Mesothelial cell of epicardium (in vitro differentiated cells): ENCODE results near the gene PCDHB3. TPM values are rescaled to one million over a fixed set of nuclear protein-coding genes. Genes with fewer than 3 reads are reported as not detected.

Experiments
- total RNA-seq: library from RNA; stranded (reverse); gene quantifications from 3 replicates; pipeline ENCODE4 v1.2.1, GENCODE V29; 2021

Gene PCDHB3
- total RNA-seq, 1 donor from 2014 or later, result 21.6 TPM

Other genes with a start within 250 kb of the PCDHB3 start
- gene PCDHA10, start 244.6 kb upstream of the PCDHB3 start, total RNA-seq, result 18.6 to 20.1 TPM (median 19.8 TPM) in 3 replicates
- gene PCDHA11, start 231.5 kb upstream of the PCDHB3 start, total RNA-seq, result 11.7 to 12.8 TPM (median 11.8 TPM) in 3 replicates
- 22.5 to 22.8 TPM (median 22.5 TPM) in 3 replicates for gene PCDHA12, start 225.2 kb upstream of the PCDHB3 start, total RNA-seq
- gene PCDHA13, start 218.3 kb upstream of the PCDHB3 start, total RNA-seq, result 5.4 to 6.1 TPM (median 5.8 TPM) in 3 replicates
- 9.2 to 10.1 TPM (median 9.7 TPM) in 3 replicates for gene PCDHAC1, start 174.2 kb upstream of the PCDHB3 start, total RNA-seq
- 12.1 to 12.7 TPM (median 12.4 TPM) in 3 replicates for gene PCDHAC2, start 134.0 kb upstream of the PCDHB3 start, total RNA-seq
- 0.16 to 0.18 TPM (median 0.16 TPM) in 3 replicates for gene PCDHB1, start 49.1 kb upstream of the PCDHB3 start, total RNA-seq
- gene PCDHB2, start 5.9 kb upstream of the PCDHB3 start, total RNA-seq, result 116 to 127 TPM (median 118 TPM) in 3 replicates
- gene PCDHB4, start 21.3 kb downstream of the PCDHB3 start, total RNA-seq, result 7.9 to 8.6 TPM (median 8.0 TPM) in 3 replicates
- gene PCDHB5, start 34.7 kb downstream of the PCDHB3 start, total RNA-seq, result 5.2 to 6.8 TPM (median 6.0 TPM) in 3 replicates
- 1.8 to 2.1 TPM (median 2.1 TPM) in 3 replicates for gene PCDHB6, start 49.6 kb downstream of the PCDHB3 start, total RNA-seq
- 1.4 to 1.8 TPM (median 1.6 TPM) in 3 replicates for gene PCDHB7, start 72.2 kb downstream of the PCDHB3 start, total RNA-seq
- gene PCDHB8, start 77.3 kb downstream of the PCDHB3 start, total RNA-seq, result 2.3 to 2.4 TPM (median 2.4 TPM) in 3 replicates
- 23.5 to 24.6 TPM (median 24.4 TPM) in 3 replicates for gene PCDHB16, start 81.9 kb downstream of the PCDHB3 start, total RNA-seq
- gene PCDHB9, start 86.7 kb downstream of the PCDHB3 start, total RNA-seq, result 14.5 to 16.0 TPM (median 15.1 TPM) in 3 replicates
- 10.8 to 11.9 TPM (median 11.7 TPM) in 3 replicates for gene PCDHB10, start 91.9 kb downstream of the PCDHB3 start, total RNA-seq
- gene PCDHB11, start 99.2 kb downstream of the PCDHB3 start, total RNA-seq, result 6.1 to 6.6 TPM (median 6.4 TPM) in 3 replicates
- 5.8 to 6.4 TPM (median 6.1 TPM) in 3 replicates for gene PCDHB12, start 108.2 kb downstream of the PCDHB3 start, total RNA-seq
- 7.8 to 8.0 TPM (median 8.0 TPM) in 3 replicates for gene PCDHB13, start 113.4 kb downstream of the PCDHB3 start, total RNA-seq
- 7.1 to 8.6 TPM (median 7.7 TPM) in 3 replicates for gene PCDHB14, start 122.9 kb downstream of the PCDHB3 start, total RNA-seq
- gene PCDHB15, start 144.9 kb downstream of the PCDHB3 start, total RNA-seq, result 2.2 to 2.4 TPM (median 2.3 TPM) in 3 replicates
- gene SLC25A2, start 203.6 kb downstream of the PCDHB3 start, total RNA-seq, result 1.3 to 1.6 TPM (median 1.6 TPM) in 3 replicates
- 97.2 to 103 TPM (median 99.6 TPM) in 3 replicates for gene TAF7, start 220.3 kb downstream of the PCDHB3 start, total RNA-seq
- gene PCDHGA1, start 230.0 kb downstream of the PCDHB3 start, total RNA-seq, result 0.22 to 0.47 TPM (median 0.34 TPM) in 3 replicates
- 0.11 to 0.33 TPM (median 0.32 TPM) in 3 replicates for gene PCDHGA2, start 238.3 kb downstream of the PCDHB3 start, total RNA-seq
- gene PCDHGA3, start 243.4 kb downstream of the PCDHB3 start, total RNA-seq, result 0.07 to 0.16 TPM (median 0.13 TPM) in 3 replicates
- 1.7 to 2.0 TPM (median 2.0 TPM) in 3 replicates for gene PCDHGB1, start 249.6 kb downstream of the PCDHB3 start, total RNA-seq